IPS DF 6.9 (cell line): ENCODE data around the gene UIMC1.

ENCODE experiments used
- DNase-seq: peaks from one replicate; pipeline ENCODE4 v3.0.0-alpha.2; 2013; ENCODE audit warnings: low read depth, low spot score
- H3K27ac ChIP-seq: one replicate; pipeline ENCODE4 v1.5.1; 2013; ENCODE audit warnings: low read length, control low read depth
- H3K27me3 ChIP-seq: 2 replicates; pipeline ENCODE4 v1.6.1; 2013; ENCODE audit warnings: mild to moderate bottlenecking, low read length; ENCODE audit not compliant: control insufficient read depth, insufficient read depth
- H3K36me3 ChIP-seq: 2 replicates; pipeline ENCODE4 v1.6.1; 2013; ENCODE audit warnings: low read length; ENCODE audit not compliant: control insufficient read depth, insufficient read depth
- H3K4me1 ChIP-seq: 2 replicates; pipeline ENCODE4 v1.6.1; 2013; ENCODE audit warnings: low read length; ENCODE audit not compliant: control insufficient read depth, insufficient read depth
- H3K4me3 ChIP-seq: 2 replicates; pipeline ENCODE4 v1.5.1; 2013; ENCODE audit warnings: mild to moderate bottlenecking, low read length
- H3K9me3 ChIP-seq: 2 replicates; pipeline ENCODE4 v1.6.1; 2013; ENCODE audit warnings: low read length, inconsistent platforms; ENCODE audit not compliant: control insufficient read depth, insufficient read depth
- WGBS: extraction: QIAGEN DNeasy Blood & Tissue Kit; methylation state at CpG from one replicate; pipeline ENCODE4 v1.1.7; 2013; ENCODE audit warnings: mixed read lengths, missing lambda C conversion rate; ENCODE audit not compliant: insufficient read length, insufficient coverage; 5-methylcytosine and 5-hydroxymethylcytosine counted together

Gene UIMC1

GRCh38 chr5:176887252-176887849 lies 119.2 kb downstream of the UIMC1 start:
- no peaks in the 10 kb centered on the region; the same call in 1 of the 2 replicates for H3K4me1 ChIP-seq
- H3K9me3 ChIP-seq = no peaks in the 10 kb centered on the region
- H3K27me3 ChIP-seq = no peaks in the 10 kb centered on the region
- no peaks in the 10 kb centered on the region for H3K36me3 ChIP-seq
- no peak overlapping the region for H3K27ac ChIP-seq
- no CpG with 5 or more reads among the region's 28 CpGs for WGBS
- H3K4me3 ChIP-seq = no peak overlapping the region
- DNase-seq = no peak

- no peaks in the 10 kb centered on the region for H3K9me3 ChIP-seq
- DNase-seq = no peak
Measured at GRCh38 chr5:176886336-176887251, 120.0 kb downstream of the UIMC1 start.

DNA sequence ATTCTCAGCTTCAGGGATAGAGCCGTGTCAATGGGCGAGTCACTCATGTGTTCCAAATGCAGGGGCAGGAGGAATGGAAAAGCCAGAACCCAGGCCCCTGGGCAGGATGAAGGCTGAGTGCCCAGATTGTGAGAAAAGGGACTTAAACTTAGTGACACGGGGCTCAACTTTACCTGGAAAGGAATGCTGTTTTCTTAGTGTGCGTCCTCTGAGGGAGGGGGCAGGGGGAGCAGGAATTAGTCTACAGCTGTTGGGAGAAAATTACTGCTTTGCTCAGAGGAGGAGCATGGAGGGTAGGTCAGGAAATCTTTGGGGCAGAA lies 122.0 kb downstream of the UIMC1 start:
- Histone ChIP-seq H3K27me3 (no peaks in the 10 kb centered on the region), H3K9me3 (no peaks in the 10 kb centered on the region), H3K36me3 (no peaks in the 10 kb centered on the region), H3K4me1 (no peaks in the 10 kb centered on the region; the same call in 1 of the 2 replicates), H3K4me3 (no peak overlapping the region), H3K27ac (no peak overlapping the region)
- DNase-seq = no peak
- no CpG with 5 or more reads among the region's 4 CpGs for WGBS

More at GRCh38 chr5:176886336-176887251, 120.0 kb downstream of the UIMC1 start:
- Histone ChIP-seq H3K27ac (no peak overlapping the region), H3K27me3 (no peaks in the 10 kb centered on the region), H3K36me3 (no peaks in the 10 kb centered on the region), H3K4me3 (no peak overlapping the region), H3K4me1 (no peaks in the 10 kb centered on the region)
- WGBS = no CpG with 5 or more reads among the region's 13 CpGs

GRCh38 chr5:176883700-176884570 lies 122.6 kb downstream of the UIMC1 start:
- Histone ChIP-seq H3K4me1 (no peaks in the 10 kb centered on the region; the same call in 1 of the 2 replicates), H3K9me3 (no peaks in the 10 kb centered on the region), H3K27me3 (no peaks in the 10 kb centered on the region), H3K4me3 (no peak overlapping the region), H3K27ac (no peak overlapping the region), H3K36me3 (no peaks in the 10 kb centered on the region)
- no peak for DNase-seq
- WGBS = no CpG with 5 or more reads among the region's 17 CpGs

- no peaks in the 10 kb centered on the region for H3K36me3 ChIP-seq
- H3K4me1 ChIP-seq = no peaks in the 10 kb centered on the region; the same call in 1 of the 2 replicates
- H3K9me3 ChIP-seq = no peaks in the 10 kb centered on the region
- no CpG with 5 or more reads among the region's 6 CpGs for WGBS
- no peak overlapping the region for H3K27ac ChIP-seq
- H3K4me3 ChIP-seq = no peak overlapping the region
- DNase-seq = no peak
- no peaks in the 10 kb centered on the region for H3K27me3 ChIP-seq
Measured at GRCh38 chr5:176882567-176882903, 124.0 kb downstream of the UIMC1 start.

GRCh38 chr5:176881816-176882566 lies 124.6 kb downstream of the UIMC1 start:
- Histone ChIP-seq H3K4me3 (no peak overlapping the region), H3K27ac (no peak overlapping the region), H3K36me3 (no peaks in the 10 kb centered on the region), H3K9me3 (no peaks in the 10 kb centered on the region), H3K27me3 (no peaks in the 10 kb centered on the region), H3K4me1 (no peaks in the 10 kb centered on the region; the same call in 1 of the 2 replicates)
- no peak for DNase-seq
- no CpG with 5 or more reads among the region's 25 CpGs for WGBS

DNA sequence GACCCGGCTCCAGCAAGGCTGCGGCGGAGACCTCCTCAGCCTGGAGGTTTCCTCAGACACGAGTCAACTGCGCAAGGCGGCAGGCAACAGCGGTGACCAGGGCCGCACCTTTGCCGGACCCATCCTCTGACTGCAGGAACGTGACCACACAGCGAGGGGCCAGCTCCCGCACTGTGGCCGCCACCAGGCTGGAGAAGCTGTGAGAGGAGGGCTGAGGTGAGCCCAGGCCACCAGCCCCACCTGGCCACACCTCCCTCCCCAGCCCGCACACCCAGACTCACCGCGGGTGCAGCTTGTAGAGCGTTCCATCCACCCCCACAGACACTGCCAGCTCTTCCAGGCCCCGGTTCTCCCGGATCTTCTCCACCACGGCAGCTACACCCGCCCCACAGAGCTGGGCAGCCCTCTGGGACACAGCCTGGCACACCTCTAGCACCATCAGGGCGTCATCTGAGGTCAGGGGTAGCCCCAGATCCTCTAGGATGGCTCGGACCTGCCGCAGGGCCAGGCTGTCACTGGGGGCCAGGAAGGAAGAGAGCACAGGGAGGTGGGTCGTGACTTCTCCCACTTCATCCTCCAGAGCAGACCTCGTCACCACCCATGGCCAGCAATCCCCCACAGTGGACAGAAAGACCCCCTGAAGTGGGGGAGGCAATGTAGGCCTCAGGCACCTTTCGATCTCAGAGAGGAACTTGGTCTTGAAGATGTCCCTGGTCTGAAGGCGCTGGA lies 125.4 kb downstream of the UIMC1 start:
- Histone ChIP-seq H3K36me3 (no peaks in the 10 kb centered on the region), H3K4me3 (no peak overlapping the region), H3K27me3 (no peaks in the 10 kb centered on the region), H3K9me3 (no peaks in the 10 kb centered on the region), H3K27ac (no peak overlapping the region), H3K4me1 (no peaks in the 10 kb centered on the region; the same call in 1 of the 2 replicates)
- WGBS = no CpG with 5 or more reads among the region's 28 CpGs
- no peak for DNase-seq

DNA sequence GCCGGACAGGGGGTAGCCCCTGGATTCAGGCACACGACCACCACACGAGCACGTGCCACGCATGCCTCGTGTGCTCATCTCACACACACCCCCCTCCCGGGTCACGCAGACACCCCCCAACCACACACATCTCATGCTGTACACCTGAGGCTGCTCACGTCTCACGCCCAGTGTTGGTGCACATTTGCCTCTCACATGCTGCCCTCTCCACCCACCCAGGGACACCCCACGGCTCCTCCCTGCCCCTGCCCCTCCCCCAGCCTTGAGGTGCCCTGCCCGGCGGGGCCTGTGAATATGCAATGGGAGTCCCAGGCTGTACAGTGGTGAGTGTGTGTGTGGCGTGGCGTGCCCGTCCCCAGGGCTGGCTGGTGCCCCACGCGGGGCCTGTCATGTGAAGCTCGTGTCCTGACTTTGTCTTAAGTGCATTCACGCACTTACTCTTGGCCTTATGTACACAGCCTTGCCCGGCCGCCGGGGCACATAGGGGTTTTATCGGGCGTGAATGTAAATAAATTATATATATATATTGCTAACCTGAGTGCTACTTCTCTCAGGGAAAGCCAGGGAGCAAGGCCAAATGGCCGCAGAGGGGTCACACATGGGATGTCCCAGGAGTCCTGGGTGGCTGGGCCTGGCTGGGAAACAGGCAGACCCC lies 126.1 kb downstream of the UIMC1 start:
- DNase-seq = no peak
- Histone ChIP-seq H3K27me3 (no peaks in the 10 kb centered on the region), H3K4me1 (no peaks in the 10 kb centered on the region; the same call in 1 of the 2 replicates), H3K4me3 (no peak overlapping the region), H3K27ac (no peak overlapping the region), H3K9me3 (no peaks in the 10 kb centered on the region), H3K36me3 (no peaks in the 10 kb centered on the region)
- WGBS = no CpG with 5 or more reads among the region's 26 CpGs

- Histone ChIP-seq H3K4me1 (no peaks in the 10 kb centered on the region; the same call in 1 of the 2 replicates), H3K27ac (no peak overlapping the region), H3K36me3 (no peaks in the 10 kb centered on the region), H3K4me3 (no peak overlapping the region), H3K9me3 (no peaks in the 10 kb centered on the region), H3K27me3 (no peaks in the 10 kb centered on the region)
- no CpG with 5 or more reads among the region's 23 CpGs for WGBS
- DNase-seq = no peak
Measured at GRCh38 chr5:176879663-176880361, 126.8 kb downstream of the UIMC1 start.
